GM12874 (cell line): ENCODE results near the gene FGFR2.

Experiments
- CTCF ChIP-seq: IDR thresholded peaks from 2 replicates; pipeline ENCODE4 v1.5.1; 2011; ENCODE audit warnings: low read depth, mild to moderate bottlenecking, control low read depth, low read length, moderate library complexity; ENCODE audit not compliant: insufficient read depth

The FGFR2 gene

GRCh38 chr10:121598263-121599249, at the start of gene FGFR2:
Gene FGFR2 (minus strand): TSS chr10:121598444. CDS start chr10:121593817, 4,627 bp downstream.
- no peak for TF ChIP-seq CTCF

- no peak for TF ChIP-seq CTCF
Observed at GRCh38 chr10:121647401-121647800, 49.2 kb upstream of the FGFR2 start.

- TF ChIP-seq CTCF = no peak
Observed at GRCh38 chr10:121645696-121646095, 47.5 kb upstream of the FGFR2 start.

- TF ChIP-seq CTCF = no peak
Observed at GRCh38 chr10:121644501-121644900, 46.3 kb upstream of the FGFR2 start.

GRCh38 chr10:121640266-121640665, 42.0 kb upstream of the FGFR2 start:
- TF ChIP-seq CTCF = no peak

GRCh38 chr10:121639416-121639815, 41.2 kb upstream of the FGFR2 start:
- no peak for TF ChIP-seq CTCF

- TF ChIP-seq CTCF = no peak
Observed at GRCh38 chr10:121637437-121637836, 39.2 kb upstream of the FGFR2 start.
